ENCODE data around the gene TAS1R1. TPM values are rescaled to one million over a fixed set of nuclear protein-coding genes. Genes with fewer than 3 reads are reported as not detected.

TAS1R1 gene
- polyA plus RNA-seq, 1 donor, result 0.27 TPM

- no peaks in the 10 kb centered on the region for H3K27me3 ChIP-seq (ENCODE audit: control insufficient read depth, insufficient read depth, low read length)
- H3K4me1 ChIP-seq (ENCODE audit: control insufficient read depth, insufficient read depth, low read length), result peaks cover 4% of the 10 kb centered on the region
- H3K27ac ChIP-seq (ENCODE audit: low read length), result no peak overlapping the region
- no peak for DNase-seq
- H3K36me3 ChIP-seq (ENCODE audit: control insufficient read depth, insufficient read depth, low read length), result no peaks in the 10 kb centered on the region
- no peaks in the 10 kb centered on the region for H3K9me3 ChIP-seq (ENCODE audit: control insufficient read depth, low read depth, low read length)
- no CpG with 5 or more reads among the region's 6 CpGs for WGBS (ENCODE audit: insufficient coverage, low lambda C conversion rate)
- no peak overlapping the region for H3K4me3 ChIP-seq (ENCODE audit: low read length)
Observed at GRCh38 chr1:6510493-6510892, 44.6 kb upstream of the TAS1R1 start.

- Histone ChIP-seq H3K4me1 (ENCODE audit: control insufficient read depth, insufficient read depth, low read length) (peaks cover 4% of the 10 kb centered on the region), H3K9me3 (ENCODE audit: control insufficient read depth, low read depth, low read length) (no peaks in the 10 kb centered on the region), H3K27ac (ENCODE audit: low read length) (no peak overlapping the region), H3K4me3 (ENCODE audit: low read length) (no peak overlapping the region), H3K27me3 (ENCODE audit: control insufficient read depth, insufficient read depth, low read length) (no peaks in the 10 kb centered on the region), H3K36me3 (ENCODE audit: control insufficient read depth, insufficient read depth, low read length) (no peaks in the 10 kb centered on the region)
- no peak for DNase-seq
- no CpG with 5 or more reads among the region's 6 CpGs for whole genome bisulfite sequencing (ENCODE audit: insufficient coverage, low lambda C conversion rate)
Observed at GRCh38 chr1:6511056-6511455, 44.1 kb upstream of the TAS1R1 start.

- no CpG with 5 or more reads among the region's 16 CpGs for WGBS (ENCODE audit: insufficient coverage, low lambda C conversion rate)
- no peak for DNase-seq
- Histone ChIP-seq H3K27ac (ENCODE audit: low read length) (no peak overlapping the region), H3K4me1 (ENCODE audit: control insufficient read depth, insufficient read depth, low read length) (peaks cover 4% of the 10 kb centered on the region), H3K9me3 (ENCODE audit: control insufficient read depth, low read depth, low read length) (no peaks in the 10 kb centered on the region), H3K27me3 (ENCODE audit: control insufficient read depth, insufficient read depth, low read length) (no peaks in the 10 kb centered on the region), H3K36me3 (ENCODE audit: control insufficient read depth, insufficient read depth, low read length) (no peaks in the 10 kb centered on the region), H3K4me3 (ENCODE audit: low read length) (no peak overlapping the region)
Observed at GRCh38 chr1:6511561-6512244, 43.4 kb upstream of the TAS1R1 start.

- no peak overlapping the region for H3K27ac ChIP-seq (ENCODE audit: low read length)
- no CpG with 5 or more reads among the region's 19 CpGs for WGBS (ENCODE audit: insufficient coverage, low lambda C conversion rate)
- no peak overlapping the region for H3K4me3 ChIP-seq (ENCODE audit: low read length)
- no peak for DNase-seq
- H3K9me3 ChIP-seq (ENCODE audit: control insufficient read depth, low read depth, low read length), result no peaks in the 10 kb centered on the region
- no peaks in the 10 kb centered on the region for H3K36me3 ChIP-seq (ENCODE audit: control insufficient read depth, insufficient read depth, low read length)
- H3K27me3 ChIP-seq (ENCODE audit: control insufficient read depth, insufficient read depth, low read length), result no peaks in the 10 kb centered on the region
- peaks cover 4% of the 10 kb centered on the region for H3K4me1 ChIP-seq (ENCODE audit: control insufficient read depth, insufficient read depth, low read length)
Observed at GRCh38 chr1:6512245-6512907, 42.7 kb upstream of the TAS1R1 start.

GRCh38 chr1:6512908-6513280, 42.2 kb upstream of the TAS1R1 start:
- no peak for DNase-seq
- no CpG with 5 or more reads among the region's 8 CpGs for WGBS (ENCODE audit: insufficient coverage, low lambda C conversion rate)

GRCh38 chr1:6513320-6513801, 41.7 kb upstream of the TAS1R1 start:
- Histone ChIP-seq H3K4me3 (ENCODE audit: low read length) (no peak overlapping the region), H3K36me3 (ENCODE audit: control insufficient read depth, insufficient read depth, low read length) (no peaks in the 10 kb centered on the region), H3K4me1 (ENCODE audit: control insufficient read depth, insufficient read depth, low read length) (peaks cover 4% of the 10 kb centered on the region), H3K27me3 (ENCODE audit: control insufficient read depth, insufficient read depth, low read length) (no peaks in the 10 kb centered on the region), H3K27ac (ENCODE audit: low read length) (no peak overlapping the region), H3K9me3 (ENCODE audit: control insufficient read depth, low read depth, low read length) (no peaks in the 10 kb centered on the region)
- DNase-seq, result no peak
- no CpG with 5 or more reads among the region's 9 CpGs for WGBS (ENCODE audit: insufficient coverage, low lambda C conversion rate)

More at GRCh38 chr1:6512908-6513280, 42.2 kb upstream of the TAS1R1 start:
- Histone ChIP-seq H3K36me3 (ENCODE audit: control insufficient read depth, insufficient read depth, low read length) (no peaks in the 10 kb centered on the region), H3K4me3 (ENCODE audit: low read length) (no peak overlapping the region), H3K4me1 (ENCODE audit: control insufficient read depth, insufficient read depth, low read length) (peaks cover 4% of the 10 kb centered on the region), H3K27me3 (ENCODE audit: control insufficient read depth, insufficient read depth, low read length) (no peaks in the 10 kb centered on the region), H3K9me3 (ENCODE audit: control insufficient read depth, low read depth, low read length) (no peaks in the 10 kb centered on the region), H3K27ac (ENCODE audit: low read length) (no peak overlapping the region)

- no peak overlapping the region for H3K4me3 ChIP-seq (ENCODE audit: low read length)
- H3K9me3 ChIP-seq (ENCODE audit: control insufficient read depth, low read depth, low read length), result no peaks in the 10 kb centered on the region
- peaks cover 4% of the 10 kb centered on the region for H3K4me1 ChIP-seq (ENCODE audit: control insufficient read depth, insufficient read depth, low read length)
- no peaks in the 10 kb centered on the region for H3K27me3 ChIP-seq (ENCODE audit: control insufficient read depth, insufficient read depth, low read length)
- DNase-seq, result no peak
- H3K36me3 ChIP-seq (ENCODE audit: control insufficient read depth, insufficient read depth, low read length), result no peaks in the 10 kb centered on the region
- no peak overlapping the region for H3K27ac ChIP-seq (ENCODE audit: low read length)
- no CpG with 5 or more reads among the region's 4 CpGs for WGBS (ENCODE audit: insufficient coverage, low lambda C conversion rate)
Observed at GRCh38 chr1:6515771-6516170, 39.3 kb upstream of the TAS1R1 start.

GRCh38 chr1:6517435-6517851, 37.7 kb upstream of the TAS1R1 start:
- no peaks in the 10 kb centered on the region for H3K27me3 ChIP-seq (ENCODE audit: control insufficient read depth, insufficient read depth, low read length)
- no peak for DNase-seq
- no CpG with 5 or more reads among the region's 8 CpGs for WGBS (ENCODE audit: insufficient coverage, low lambda C conversion rate)

GRCh38 chr1:6519491-6519934, 35.6 kb upstream of the TAS1R1 start:
- H3K9me3 ChIP-seq (ENCODE audit: control insufficient read depth, low read depth, low read length), result no peaks in the 10 kb centered on the region
- H3K36me3 ChIP-seq (ENCODE audit: control insufficient read depth, insufficient read depth, low read length), result peaks cover 3% of the 10 kb centered on the region
- H3K4me3 ChIP-seq (ENCODE audit: low read length), result no peak overlapping the region
- no peak overlapping the region for H3K27ac ChIP-seq (ENCODE audit: low read length)
- no peaks in the 10 kb centered on the region for H3K4me1 ChIP-seq (ENCODE audit: control insufficient read depth, insufficient read depth, low read length)
- H3K27me3 ChIP-seq (ENCODE audit: control insufficient read depth, insufficient read depth, low read length), result no peaks in the 10 kb centered on the region
- no CpG with 5 or more reads among the region's 11 CpGs for WGBS (ENCODE audit: insufficient coverage, low lambda C conversion rate)
- no peak for DNase-seq

More at GRCh38 chr1:6517435-6517851, 37.7 kb upstream of the TAS1R1 start:
- Histone ChIP-seq H3K36me3 (ENCODE audit: control insufficient read depth, insufficient read depth, low read length) (no peaks in the 10 kb centered on the region), H3K4me3 (ENCODE audit: low read length) (no peak overlapping the region), H3K4me1 (ENCODE audit: control insufficient read depth, insufficient read depth, low read length) (no peaks in the 10 kb centered on the region), H3K9me3 (ENCODE audit: control insufficient read depth, low read depth, low read length) (no peaks in the 10 kb centered on the region), H3K27ac (ENCODE audit: low read length) (no peak overlapping the region)

- DNase-seq, result no peak
- Histone ChIP-seq H3K27me3 (ENCODE audit: control insufficient read depth, insufficient read depth, low read length) (no peaks in the 10 kb centered on the region), H3K4me3 (ENCODE audit: low read length) (no peak overlapping the region), H3K36me3 (ENCODE audit: control insufficient read depth, insufficient read depth, low read length) (peaks cover 5% of the 10 kb centered on the region), H3K4me1 (ENCODE audit: control insufficient read depth, insufficient read depth, low read length) (no peaks in the 10 kb centered on the region), H3K9me3 (ENCODE audit: control insufficient read depth, low read depth, low read length) (no peaks in the 10 kb centered on the region), H3K27ac (ENCODE audit: low read length) (no peak overlapping the region)
- no CpG with 5 or more reads among the region's 13 CpGs for WGBS (ENCODE audit: insufficient coverage, low lambda C conversion rate)
Observed at GRCh38 chr1:6519935-6520671, 35.0 kb upstream of the TAS1R1 start.

All from large intestine (tissue), 3 donors.